ENCODE data around the gene TESPA1.
"Not testable (repeated sequence)": the region's sequence is repeated elsewhere in the genome, so short reads cannot be mapped to it uniquely, and the experiment has no call there.

DNA sequence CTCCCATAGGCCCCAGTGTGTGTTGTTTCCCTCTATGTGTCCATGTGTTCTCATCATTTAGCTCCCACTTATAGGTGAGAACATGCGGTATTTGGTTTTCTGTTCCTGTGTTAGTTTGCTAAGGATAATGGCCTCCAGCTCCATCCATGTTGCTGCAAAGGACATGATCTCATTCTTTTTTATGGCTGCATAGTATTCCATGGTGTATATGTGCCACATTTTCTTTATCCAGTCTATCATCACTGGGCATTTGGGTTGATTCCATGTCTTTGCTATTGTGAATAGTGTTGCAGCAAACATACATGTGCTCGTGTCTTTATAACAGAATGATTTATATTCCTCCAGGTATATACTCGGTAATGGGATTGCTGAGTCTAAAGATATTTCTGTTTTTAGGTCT, 2.2 kb upstream of the TESPA1 start:
- not testable (repeated sequence) for TF ChIP-seq CREB1 (CRISPR knock-in tag; IDR thresholded peaks at IDR 0.05; ENCODE audit: low read depth); NANOG (IDR thresholded peaks at IDR 0.05; ENCODE audit: borderline replicate concordance); EZH2 (IDR thresholded peaks at IDR 0.05; ENCODE audit: low read depth, unreplicated experiment)
- TF ChIP-seq, protein P1, sequence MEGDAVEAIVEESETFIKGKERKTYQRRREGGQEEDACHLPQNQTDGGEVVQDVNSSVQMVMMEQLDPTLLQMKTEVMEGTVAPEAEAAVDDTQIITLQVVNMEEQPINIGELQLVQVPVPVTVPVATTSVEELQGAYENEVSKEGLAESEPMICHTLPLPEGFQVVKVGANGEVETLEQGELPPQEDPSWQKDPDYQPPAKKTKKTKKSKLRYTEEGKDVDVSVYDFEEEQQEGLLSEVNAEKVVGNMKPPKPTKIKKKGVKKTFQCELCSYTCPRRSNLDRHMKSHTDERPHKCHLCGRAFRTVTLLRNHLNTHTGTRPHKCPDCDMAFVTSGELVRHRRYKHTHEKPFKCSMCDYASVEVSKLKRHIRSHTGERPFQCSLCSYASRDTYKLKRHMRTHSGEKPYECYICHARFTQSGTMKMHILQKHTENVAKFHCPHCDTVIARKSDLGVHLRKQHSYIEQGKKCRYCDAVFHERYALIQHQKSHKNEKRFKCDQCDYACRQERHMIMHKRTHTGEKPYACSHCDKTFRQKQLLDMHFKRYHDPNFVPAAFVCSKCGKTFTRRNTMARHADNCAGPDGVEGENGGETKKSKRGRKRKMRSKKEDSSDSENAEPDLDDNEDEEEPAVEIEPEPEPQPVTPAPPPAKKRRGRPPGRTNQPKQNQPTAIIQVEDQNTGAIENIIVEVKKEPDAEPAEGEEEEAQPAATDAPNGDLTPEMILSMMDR (conservative IDR thresholded peaks at IDR 0.05; ENCODE audit: low read depth in 2 of 2): not testable (repeated sequence)

Data from GM23338 (cell line).